HepG2 (cell line): ENCODE data around the gene DMAC2L. TPM values are rescaled to one million over a fixed set of nuclear protein-coding genes. Genes with fewer than 3 reads are reported as not detected.

Source experiments
- ATRX ChIP-seq: sonication (generic); formaldehyde crosslinking; IDR thresholded peaks from 2 replicates; pipeline ENCODE4 v1.4.0; 2020; ENCODE audit warnings: missing genetic modification reagents, borderline replicate concordance
- HDAC1 ChIP-seq: sonication (generic); formaldehyde crosslinking; IDR thresholded peaks from 2 replicates; pipeline ENCODE4 v1.5.1; 2020; ENCODE audit warnings: mild to moderate bottlenecking, missing genetic modification reagents
- KAT7 ChIP-seq: IDR thresholded peaks from 2 replicates; pipeline ENCODE4 v1.6.1; 2018; ENCODE audit warnings: borderline replicate concordance, missing compliant biosample characterization
- KDM1A ChIP-seq: IDR thresholded peaks from 2 replicates; pipeline ENCODE4 v1.6.1; 2016; ENCODE audit warnings: missing compliant biosample characterization
- MEIS1 ChIP-seq: sonication (generic); formaldehyde crosslinking; IDR thresholded peaks from 2 replicates; pipeline ENCODE4 v1.9.0; 2021; ENCODE audit warnings: mild to moderate bottlenecking, missing genetic modification reagents, moderate library complexity, borderline replicate concordance
- MIER2 ChIP-seq: IDR thresholded peaks from 2 replicates; pipeline ENCODE4 v1.6.1; 2016; ENCODE audit warnings: missing biosample characterization, missing genetic modification reagents
- NR2F6 ChIP-seq, 2 experiments: IDR thresholded peaks; 2 replicates each; pipeline ENCODE4 v1.6.1; 2016; ENCODE audit warnings: antibody characterized with exemption in 1 of 2, mild to moderate bottlenecking in 1 of 2
- PTBP1 ChIP-seq: fragments of 200-400 bp; formaldehyde crosslinking; IDR thresholded peaks from 2 replicates; pipeline ENCODE4 v1.6.1; 2018; ENCODE audit warnings: low read length, low read depth; ENCODE audit not compliant: poor library complexity, severe bottlenecking
- SIX1 ChIP-seq: sonication (generic); formaldehyde crosslinking; IDR thresholded peaks from 2 replicates; pipeline ENCODE4 v1.4.0; 2020; ENCODE audit warnings: missing genetic modification reagents, borderline replicate concordance
- TEAD3 ChIP-seq: optimal IDR thresholded peaks from 2 replicates; pipeline ENCODE3; 2016; ENCODE audit warnings: borderline replicate concordance
- TOPORS ChIP-seq: sonication (generic); formaldehyde crosslinking; IDR thresholded peaks from 2 replicates; pipeline ENCODE4 v1.8.0; 2023; ENCODE audit warnings: mild to moderate bottlenecking, missing genetic modification reagents
- ZBTB42 ChIP-seq: sonication (generic); formaldehyde crosslinking; IDR thresholded peaks from 2 replicates; pipeline ENCODE4 v1.5.0; 2020; ENCODE audit warnings: mild to moderate bottlenecking, missing genetic modification reagents
- ZMYM3 ChIP-seq: sonication (generic); formaldehyde crosslinking; IDR thresholded peaks from 2 replicates; pipeline ENCODE4 v1.5.1; 2020; ENCODE audit warnings: mild to moderate bottlenecking, missing genetic modification reagents
- ZNF24 ChIP-seq: fragments of 450-650 bp; IDR thresholded peaks from 2 replicates; pipeline ENCODE4 v1.6.1; 2017; ENCODE audit warnings: antibody characterized with exemption, mild to moderate bottlenecking
- ZNF446 ChIP-seq: sonication (generic); formaldehyde crosslinking; IDR thresholded peaks from 2 replicates; pipeline ENCODE4 v1.5.0; 2020; ENCODE audit warnings: mild to moderate bottlenecking, missing genetic modification reagents
- ZNF563 ChIP-seq: sonication (generic); formaldehyde crosslinking; IDR thresholded peaks from 2 replicates; pipeline ENCODE4 v1.8.0; 2022; ENCODE audit warnings: mild to moderate bottlenecking, moderate library complexity, missing genetic modification reagents
- ZNF674 ChIP-seq: sonication (generic); formaldehyde crosslinking; IDR thresholded peaks from 2 replicates; pipeline ENCODE4 v1.5.0; 2020; ENCODE audit warnings: low read depth, mild to moderate bottlenecking, missing genetic modification reagents
- polyA plus RNA-seq, 8 experiments: library from polyadenylated mRNA; depleted of rRNA in 3 of 8; stranded (reverse) in 7 of 8; unstranded in 1 of 8; fragments of >200 nt; fragmentation: Illumina TruSeq in 4 of 8; extraction: Trizol in 4 of 8; gene quantifications; 2 replicates each; pipeline versions ENCODE4 v1.2.1 to v1.2.3, GENCODE V29; 2011 to 2016; ENCODE audit warnings: low read depth in 4 of 8, missing spikeins in 1 of 8, mixed read lengths in 1 of 8; ENCODE audit not compliant: insufficient read depth in 1 of 8
- total RNA-seq, 5 experiments: library from RNA; depleted of rRNA; stranded (reverse); fragments of >200 nt; fragmentation: Illumina TruSeq; extraction: Trizol; gene quantifications; 2 replicates each; pipeline ENCODE4 v1.2.3, GENCODE V29; 2016; ENCODE audit warnings: low read depth in 1 of 5
- TF ChIP-seq, protein P1 (sequence below): IDR thresholded peaks from 2 replicates; pipeline ENCODE4 v1.4.0; 2020; ENCODE audit warnings: mild to moderate bottlenecking, missing genetic modification reagents
- TF ChIP-seq, protein P2 (sequence below): sonication (generic); formaldehyde crosslinking; IDR thresholded peaks from 2 replicates; pipeline ENCODE4 v1.8.0; 2022; ENCODE audit warnings: mild to moderate bottlenecking, missing genetic modification reagents, moderate library complexity
- TF ChIP-seq, protein P3 (sequence below): sonication (generic); formaldehyde crosslinking; IDR thresholded peaks from 2 replicates; pipeline ENCODE4 v1.5.0; 2020; ENCODE audit warnings: missing genetic modification reagents, mild to moderate bottlenecking, borderline replicate concordance
- TF ChIP-seq, protein P4 (sequence below): sonication (generic); formaldehyde crosslinking; IDR thresholded peaks from 2 replicates; pipeline ENCODE4 v1.4.0; 2020; ENCODE audit warnings: missing genetic modification reagents

The DMAC2L gene
- total and polyA plus RNA-seq, 2 of the 13 experiments (the other 11 are each of a cell fraction or from before 2014, with no cell fraction given), result 19.4 to 23.2 TPM

DNA sequence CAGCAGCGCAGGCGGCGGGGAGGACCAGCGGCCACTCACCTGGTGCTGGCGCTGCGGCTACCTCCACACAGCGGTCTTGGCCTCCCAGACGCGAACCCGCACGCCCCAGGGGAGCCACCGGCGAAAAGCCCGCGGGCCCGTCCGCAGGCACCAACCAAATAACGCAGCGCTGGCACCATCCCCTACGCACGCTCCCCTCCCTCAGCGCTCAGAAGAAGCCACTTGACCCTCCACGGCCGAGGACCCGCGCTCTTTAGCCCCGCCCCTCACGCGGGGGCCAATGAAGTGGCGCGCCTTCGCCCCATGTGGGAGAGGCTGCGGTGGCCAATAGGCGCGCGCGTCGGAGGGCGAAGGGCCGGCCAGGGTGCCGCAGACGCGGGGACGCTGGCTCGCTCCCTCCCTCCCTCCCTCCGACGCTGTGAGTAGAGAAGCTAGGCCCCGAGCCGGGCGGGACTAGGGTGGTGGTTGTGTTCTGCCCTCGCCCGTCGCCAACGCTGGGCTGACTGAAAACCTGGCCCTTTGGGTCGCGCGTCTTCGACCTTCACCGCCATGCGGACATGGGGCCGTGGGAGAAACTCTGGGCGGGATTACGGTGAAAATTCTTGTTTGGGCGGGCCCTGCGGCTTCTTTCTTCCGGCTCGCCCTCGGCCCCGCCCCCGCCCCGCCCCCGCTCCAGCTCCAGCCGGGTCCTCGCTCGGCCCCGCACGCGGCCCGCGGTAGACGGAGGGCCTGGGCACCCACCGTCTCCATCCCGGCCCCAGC, at the start of gene DMAC2L, which contains the start of gene L2HGDH (continued):
- TF ChIP-seq, protein P1, sequence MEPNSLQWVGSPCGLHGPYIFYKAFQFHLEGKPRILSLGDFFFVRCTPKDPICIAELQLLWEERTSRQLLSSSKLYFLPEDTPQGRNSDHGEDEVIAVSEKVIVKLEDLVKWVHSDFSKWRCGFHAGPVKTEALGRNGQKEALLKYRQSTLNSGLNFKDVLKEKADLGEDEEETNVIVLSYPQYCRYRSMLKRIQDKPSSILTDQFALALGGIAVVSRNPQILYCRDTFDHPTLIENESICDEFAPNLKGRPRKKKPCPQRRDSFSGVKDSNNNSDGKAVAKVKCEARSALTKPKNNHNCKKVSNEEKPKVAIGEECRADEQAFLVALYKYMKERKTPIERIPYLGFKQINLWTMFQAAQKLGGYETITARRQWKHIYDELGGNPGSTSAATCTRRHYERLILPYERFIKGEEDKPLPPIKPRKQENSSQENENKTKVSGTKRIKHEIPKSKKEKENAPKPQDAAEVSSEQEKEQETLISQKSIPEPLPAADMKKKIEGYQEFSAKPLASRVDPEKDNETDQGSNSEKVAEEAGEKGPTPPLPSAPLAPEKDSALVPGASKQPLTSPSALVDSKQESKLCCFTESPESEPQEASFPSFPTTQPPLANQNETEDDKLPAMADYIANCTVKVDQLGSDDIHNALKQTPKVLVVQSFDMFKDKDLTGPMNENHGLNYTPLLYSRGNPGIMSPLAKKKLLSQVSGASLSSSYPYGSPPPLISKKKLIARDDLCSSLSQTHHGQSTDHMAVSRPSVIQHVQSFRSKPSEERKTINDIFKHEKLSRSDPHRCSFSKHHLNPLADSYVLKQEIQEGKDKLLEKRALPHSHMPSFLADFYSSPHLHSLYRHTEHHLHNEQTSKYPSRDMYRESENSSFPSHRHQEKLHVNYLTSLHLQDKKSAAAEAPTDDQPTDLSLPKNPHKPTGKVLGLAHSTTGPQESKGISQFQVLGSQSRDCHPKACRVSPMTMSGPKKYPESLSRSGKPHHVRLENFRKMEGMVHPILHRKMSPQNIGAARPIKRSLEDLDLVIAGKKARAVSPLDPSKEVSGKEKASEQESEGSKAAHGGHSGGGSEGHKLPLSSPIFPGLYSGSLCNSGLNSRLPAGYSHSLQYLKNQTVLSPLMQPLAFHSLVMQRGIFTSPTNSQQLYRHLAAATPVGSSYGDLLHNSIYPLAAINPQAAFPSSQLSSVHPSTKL, result peak; percentile 48; the same call in 1 of the 2 replicates
- TF ChIP-seq ZNF24 (no peak), KAT7 (CRISPR knock-in tag) (no peak), SIX1 (CRISPR knock-in tag) (no peak), TEAD3 (CRISPR knock-in tag) (peak; percentile 70), ATRX (CRISPR knock-in tag) (no peak), ZNF674 (CRISPR knock-in tag) (no peak), KDM1A (no peak), ZMYM3 (CRISPR knock-in tag) (peak; percentile 55), ZNF563 (CRISPR knock-in tag) (peak; percentile 98), TOPORS (CRISPR knock-in tag) (peak; percentile 64; the same call in 1 of the 2 replicates), NR2F6 (IDR thresholded peaks at IDR 0.05) (0 out of 2 replicates have a peak, but pooled peaks have one; percentile 4), NR2F6 (CRISPR knock-in tag; IDR thresholded peaks at IDR 0.05) (peak; percentile 48), MEIS1 (CRISPR knock-in tag) (peak; percentile 79; the same call in 1 of the 2 replicates), ZNF446 (CRISPR knock-in tag) (peak; percentile 83), PTBP1 (no peak), HDAC1 (CRISPR knock-in tag) (peak; percentile 85), ZBTB42 (CRISPR knock-in tag) (peak; percentile 89; the same call in 1 of the 2 replicates), MIER2 (CRISPR knock-in tag) (peak; percentile 10; the same call in 1 of the 2 replicates)
- TF ChIP-seq, protein P2, sequence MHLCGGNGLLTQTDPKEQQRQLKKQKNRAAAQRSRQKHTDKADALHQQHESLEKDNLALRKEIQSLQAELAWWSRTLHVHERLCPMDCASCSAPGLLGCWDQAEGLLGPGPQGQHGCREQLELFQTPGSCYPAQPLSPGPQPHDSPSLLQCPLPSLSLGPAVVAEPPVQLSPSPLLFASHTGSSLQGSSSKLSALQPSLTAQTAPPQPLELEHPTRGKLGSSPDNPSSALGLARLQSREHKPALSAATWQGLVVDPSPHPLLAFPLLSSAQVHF (CRISPR knock-in tag), result no peak; the same call in none of the 2 replicates
- TF ChIP-seq, protein P3, sequence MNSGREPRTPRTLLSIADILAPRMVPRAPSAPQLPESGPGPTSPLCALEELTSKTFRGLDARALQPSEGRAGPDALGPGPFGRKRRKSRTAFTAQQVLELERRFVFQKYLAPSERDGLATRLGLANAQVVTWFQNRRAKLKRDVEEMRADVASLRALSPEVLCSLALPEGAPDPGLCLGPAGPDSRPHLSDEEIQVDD (CRISPR knock-in tag), result no peak
- TF ChIP-seq, protein P4, sequence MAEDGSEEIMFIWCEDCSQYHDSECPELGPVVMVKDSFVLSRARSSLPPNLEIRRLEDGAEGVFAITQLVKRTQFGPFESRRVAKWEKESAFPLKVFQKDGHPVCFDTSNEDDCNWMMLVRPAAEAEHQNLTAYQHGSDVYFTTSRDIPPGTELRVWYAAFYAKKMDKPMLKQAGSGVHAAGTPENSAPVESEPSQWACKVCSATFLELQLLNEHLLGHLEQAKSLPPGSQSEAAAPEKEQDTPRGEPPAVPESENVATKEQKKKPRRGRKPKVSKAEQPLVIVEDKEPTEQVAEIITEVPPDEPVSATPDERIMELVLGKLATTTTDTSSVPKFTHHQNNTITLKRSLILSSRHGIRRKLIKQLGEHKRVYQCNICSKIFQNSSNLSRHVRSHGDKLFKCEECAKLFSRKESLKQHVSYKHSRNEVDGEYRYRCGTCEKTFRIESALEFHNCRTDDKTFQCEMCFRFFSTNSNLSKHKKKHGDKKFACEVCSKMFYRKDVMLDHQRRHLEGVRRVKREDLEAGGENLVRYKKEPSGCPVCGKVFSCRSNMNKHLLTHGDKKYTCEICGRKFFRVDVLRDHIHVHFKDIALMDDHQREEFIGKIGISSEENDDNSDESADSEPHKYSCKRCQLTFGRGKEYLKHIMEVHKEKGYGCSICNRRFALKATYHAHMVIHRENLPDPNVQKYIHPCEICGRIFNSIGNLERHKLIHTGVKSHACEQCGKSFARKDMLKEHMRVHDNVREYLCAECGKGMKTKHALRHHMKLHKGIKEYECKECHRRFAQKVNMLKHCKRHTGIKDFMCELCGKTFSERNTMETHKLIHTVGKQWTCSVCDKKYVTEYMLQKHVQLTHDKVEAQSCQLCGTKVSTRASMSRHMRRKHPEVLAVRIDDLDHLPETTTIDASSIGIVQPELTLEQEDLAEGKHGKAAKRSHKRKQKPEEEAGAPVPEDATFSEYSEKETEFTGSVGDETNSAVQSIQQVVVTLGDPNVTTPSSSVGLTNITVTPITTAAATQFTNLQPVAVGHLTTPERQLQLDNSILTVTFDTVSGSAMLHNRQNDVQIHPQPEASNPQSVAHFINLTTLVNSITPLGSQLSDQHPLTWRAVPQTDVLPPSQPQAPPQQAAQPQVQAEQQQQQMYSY, result peak; percentile 8; the same call in 1 of the 2 replicates
